HEK293 (cell line): ENCODE results near the gene MARCHF7.
"Not testable (repeated sequence)": the region's sequence is repeated elsewhere in the genome, so short reads cannot be mapped to it uniquely, and the experiment has no call there.

Source experiments
- CTCF ChIA-PET: fragments of 350-600 bp; formaldehyde crosslinking; extraction: SDS; loops from one replicate; lab custom pipeline; 2021; ENCODE audit warnings: antibody characterized with exemption; lab: Yijun Ruan, JAX
- POLR2A ChIA-PET: fragments of 300-600 bp; formaldehyde crosslinking; extraction: SDS; loops from one replicate; lab custom pipeline; 2020; ENCODE audit warnings: antibody characterized with exemption, inconsistent platforms; lab: Yijun Ruan, JAX
- H3K27ac ChIP-seq: fragments of 200-500 bp; sonication (Bioruptor generic); 2 replicates; pipeline ENCODE4 v1.5.1; 2014; ENCODE audit warnings: low read depth, low read length, control low read depth, inconsistent platforms; ENCODE audit errors: extremely low read depth
- H3K36me3 ChIP-seq, 2 experiments: fragments of 200-500 bp in 1 of 2; sonication (Bioruptor generic) in 1 of 2; 1 replicate in 1 of 2; 2 replicates in 1 of 2; pipeline ENCODE4 v1.5.1; 2014 to 2017; ENCODE audit warnings: inconsistent platforms in 2 of 2, low read length in 2 of 2; ENCODE audit not compliant: control insufficient read depth in 2 of 2, insufficient read depth in 1 of 2
- H3K4me1 ChIP-seq: fragments of 200-500 bp; sonication (Bioruptor generic); 2 replicates; pipeline ENCODE4 v1.5.1; 2014; ENCODE audit warnings: mild to moderate bottlenecking, low read length, inconsistent platforms; ENCODE audit not compliant: control insufficient read depth, insufficient read depth
- H3K4me3 ChIP-seq: 2 replicates; pipeline ENCODE4 v1.5.1; 2011; ENCODE audit warnings: low read depth, mild to moderate bottlenecking, control low read depth, low read length, moderate library complexity
- H3K9me3 ChIP-seq: fragments of 200-500 bp; sonication (Bioruptor generic); 2 replicates; pipeline ENCODE4 v1.5.1; 2014; ENCODE audit warnings: low read depth, low read length, inconsistent platforms; ENCODE audit not compliant: control insufficient read depth, insufficient read depth
- CTCF ChIP-seq: fragments of 450-650 bp; formaldehyde crosslinking; IDR thresholded peaks from 2 replicates; pipeline ENCODE4 v1.5.1; 2016; ENCODE audit warnings: missing biosample characterization, missing genetic modification characterization
- SCRT2 ChIP-seq: fragments of 450-650 bp; formaldehyde crosslinking; IDR thresholded peaks from 2 replicates; pipeline ENCODE4 v1.5.1; 2016; ENCODE audit warnings: missing biosample characterization, missing genetic modification characterization
- SP7 ChIP-seq: fragments of 450-650 bp; formaldehyde crosslinking; IDR thresholded peaks from 2 replicates; pipeline ENCODE4 v1.5.1; 2016; ENCODE audit warnings: missing biosample characterization, missing genetic modification characterization
- ZFP3 ChIP-seq: fragments of 450-650 bp; formaldehyde crosslinking; IDR thresholded peaks from 2 replicates; pipeline ENCODE4 v1.5.1; 2016; ENCODE audit warnings: low read depth, missing biosample characterization, missing genetic modification characterization
- ZNF146 ChIP-seq: fragments of 450-650 bp; formaldehyde crosslinking; IDR thresholded peaks from 2 replicates; pipeline ENCODE4 v1.5.1; 2016; ENCODE audit warnings: missing biosample characterization, missing genetic modification characterization
- ZNF157 ChIP-seq: fragments of 450-650 bp; formaldehyde crosslinking; IDR thresholded peaks from 2 replicates; pipeline ENCODE4 v1.5.1; 2016; ENCODE audit warnings: missing biosample characterization, missing genetic modification characterization
- ZNF184 ChIP-seq: fragments of 450-650 bp; IDR thresholded peaks from 2 replicates; pipeline ENCODE4 v1.5.1; 2018; ENCODE audit warnings: missing biosample characterization, mild to moderate bottlenecking, missing genetic modification characterization
- ZNF223 ChIP-seq: fragments of 450-650 bp; formaldehyde crosslinking; IDR thresholded peaks from 2 replicates; pipeline ENCODE4 v1.5.1; 2016; ENCODE audit warnings: missing biosample characterization, missing genetic modification characterization
- ZNF280C ChIP-seq: fragments of 450-650 bp; formaldehyde crosslinking; IDR thresholded peaks from 2 replicates; pipeline ENCODE4 v1.5.1; 2016; ENCODE audit warnings: missing biosample characterization, missing genetic modification characterization
- ZNF280D ChIP-seq: fragments of 450-650 bp; formaldehyde crosslinking; IDR thresholded peaks from 2 replicates; pipeline ENCODE4 v1.5.1; 2016; ENCODE audit warnings: missing biosample characterization, missing genetic modification characterization
- ZNF449 ChIP-seq: fragments of 450-650 bp; formaldehyde crosslinking; IDR thresholded peaks from 2 replicates; pipeline ENCODE4 v1.5.1; 2017; ENCODE audit warnings: missing biosample characterization, mild to moderate bottlenecking, missing genetic modification characterization, moderate library complexity
- ZNF48 ChIP-seq: fragments of 450-650 bp; formaldehyde crosslinking; IDR thresholded peaks from 2 replicates; pipeline ENCODE4 v1.5.1; 2016; ENCODE audit warnings: missing biosample characterization, missing genetic modification characterization
- ZNF555 ChIP-seq: fragments of 450-650 bp; formaldehyde crosslinking; conservative IDR thresholded peaks from 2 replicates; pipeline ENCODE4 v1.5.1; 2017; ENCODE audit warnings: missing biosample characterization, mild to moderate bottlenecking, missing genetic modification characterization, inconsistent platforms
- ZNF580 ChIP-seq: fragments of 450-650 bp; formaldehyde crosslinking; IDR thresholded peaks from 2 replicates; pipeline ENCODE4 v1.5.1; 2016; ENCODE audit warnings: missing biosample characterization, missing genetic modification characterization
- ZNF621 ChIP-seq: fragments of 450-650 bp; formaldehyde crosslinking; IDR thresholded peaks from 2 replicates; pipeline ENCODE4 v1.5.1; 2017; ENCODE audit warnings: missing biosample characterization, missing genetic modification characterization
- ZNF707 ChIP-seq: fragments of 450-650 bp; formaldehyde crosslinking; IDR thresholded peaks from 2 replicates; pipeline ENCODE4 v1.5.1; 2016; ENCODE audit warnings: missing biosample characterization, missing genetic modification characterization
- ZNF837 ChIP-seq: fragments of 450-650 bp; formaldehyde crosslinking; IDR thresholded peaks from 2 replicates; pipeline ENCODE4 v1.5.1; 2016; ENCODE audit warnings: missing biosample characterization, missing genetic modification characterization

Gene MARCHF7

GRCh38 chr2:159722580-159722979, 10.3 kb downstream of the MARCHF7 start (continued):
- TF ChIP-seq CTCF (tag by site-specific recombination) (no peak), ZNF555 (tag by site-specific recombination) (no peak), ZFP3 (no peak), ZNF280C (tag by site-specific recombination) (no peak), ZNF837 (tag by site-specific recombination) (no peak), ZNF48 (tag by site-specific recombination) (no peak), ZNF184 (tag by site-specific recombination) (no peak), ZNF707 (tag by site-specific recombination) (no peak), ZNF449 (tag by site-specific recombination) (no peak), ZNF621 (tag by site-specific recombination) (no peak), SP7 (tag by site-specific recombination) (no peak), ZNF223 (tag by site-specific recombination) (no peak), ZNF157 (tag by site-specific recombination) (no peak)

- peaks cover 30 to 76% of the 10 kb centered on the region in 2 experiments for H3K36me3 ChIP-seq
- H3K27ac ChIP-seq, H3K4me3 ChIP-seq, H3K4me1 ChIP-seq, H3K9me3 ChIP-seq: not testable (repeated sequence)
- CTCF ChIA-PET: interaction anchor here (0.6 kb wide), 1 partner anchor 567 kb away, joined by 3 read pairs; no protein-coding TSS in a partner anchor
- peak; percentile 54; the same call in 1 of the 2 replicates for TF ChIP-seq ZNF280D (tag by site-specific recombination)
- peak; percentile 91 for TF ChIP-seq ZNF184 (tag by site-specific recombination)
- peak; percentile 96 for TF ChIP-seq ZNF146
- 0 out of 2 replicates have a peak, but pooled peaks have one; percentile 26 for TF ChIP-seq SCRT2
- peak; percentile 51; the same call in 1 of the 2 replicates for TF ChIP-seq ZNF580 (tag by site-specific recombination)
- TF ChIP-seq, all 188 proteins: peak for 5; not testable (repeated sequence) for 183
- POLR2A ChIA-PET: not testable (repeated sequence)
Measured at GRCh38 chr2:159724795-159725572, 12.7 kb downstream of the MARCHF7 start.
